Measurements from ENCODE around the gene PRMT1.

DNA sequence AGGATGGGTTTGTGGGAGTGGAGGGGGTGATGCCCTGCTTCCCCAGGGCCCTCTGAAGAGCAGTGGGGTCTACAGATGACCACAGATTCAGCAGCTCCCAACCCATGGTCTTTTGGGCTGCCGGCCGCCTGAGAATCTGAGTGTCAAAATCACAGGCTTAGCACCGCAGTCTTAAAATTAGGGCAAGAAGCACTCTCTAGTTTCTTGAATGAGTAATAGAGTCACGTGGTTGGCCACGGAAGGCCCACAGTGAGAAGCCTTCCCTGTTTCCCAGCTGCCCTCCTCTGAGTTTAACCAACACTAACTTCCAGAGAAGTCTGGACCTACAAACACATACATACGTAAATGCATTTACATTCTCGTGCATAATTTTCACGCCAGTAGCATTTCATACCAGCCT, 5.2 kb downstream of the PRMT1 start:
- TF ChIP-seq RAD21 (IDR thresholded peaks at IDR 0.05; ENCODE audit: low read depth) (no peak), CREB1 (IDR thresholded peaks at IDR 0.05; ENCODE audit: low read depth) (no peak), EP300 (IDR thresholded peaks at IDR 0.05; ENCODE audit: borderline replicate concordance) (no peak), MAX (IDR thresholded peaks at IDR 0.05) (no peak), NFIC (IDR thresholded peaks at IDR 0.05) (no peak), EGR1 (IDR thresholded peaks at IDR 0.05) (no peak), TAF1 (IDR thresholded peaks at IDR 0.05; ENCODE audit: low read depth) (no peak)
